IPS-NIHi7 (cell line): ENCODE measurements around the gene AMBRA1.
"Not testable (repeated sequence)": the region's sequence is repeated elsewhere in the genome, so short reads cannot be mapped to it uniquely, and the experiment has no call there.

Experiments
- DNase-seq: peaks from one replicate; pipeline ENCODE4 v3.0.0; 2012; ENCODE audit warnings: mixed read lengths; ENCODE audit errors: extremely low spot score

AMBRA1 gene

GRCh38 chr11:46616551-46617133, 22.8 kb upstream of the AMBRA1 start:
- DNase-seq, result no peak

GRCh38 chr11:46615756-46616155, 21.9 kb upstream of the AMBRA1 start:
- no peak for DNase-seq

- no peak for DNase-seq
Measured at GRCh38 chr11:46612326-46612725, 18.5 kb upstream of the AMBRA1 start.

GRCh38 chr11:46611526-46612304, 17.9 kb upstream of the AMBRA1 start:
- DNase-seq, result no peak

DNA sequence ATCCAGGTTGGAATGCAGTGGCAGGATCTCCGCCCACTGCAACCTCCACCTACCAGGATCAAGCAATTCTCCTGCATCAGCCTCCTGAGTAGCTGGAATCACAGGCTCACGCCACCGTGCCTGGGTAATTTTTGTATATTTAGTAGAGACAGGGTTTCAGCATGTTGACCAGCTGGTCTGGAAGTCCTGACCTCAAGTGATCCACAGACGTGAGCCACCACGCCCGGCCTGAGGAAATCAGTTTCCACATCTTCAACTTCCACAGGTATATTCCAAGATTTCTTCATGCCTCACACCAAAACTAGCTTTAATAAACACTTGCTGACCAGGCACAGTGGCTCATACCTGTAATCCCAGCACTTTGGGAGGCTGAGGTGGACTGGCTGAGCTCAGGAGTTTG, 15.6 kb upstream of the AMBRA1 start:
- no peak for DNase-seq

DNA sequence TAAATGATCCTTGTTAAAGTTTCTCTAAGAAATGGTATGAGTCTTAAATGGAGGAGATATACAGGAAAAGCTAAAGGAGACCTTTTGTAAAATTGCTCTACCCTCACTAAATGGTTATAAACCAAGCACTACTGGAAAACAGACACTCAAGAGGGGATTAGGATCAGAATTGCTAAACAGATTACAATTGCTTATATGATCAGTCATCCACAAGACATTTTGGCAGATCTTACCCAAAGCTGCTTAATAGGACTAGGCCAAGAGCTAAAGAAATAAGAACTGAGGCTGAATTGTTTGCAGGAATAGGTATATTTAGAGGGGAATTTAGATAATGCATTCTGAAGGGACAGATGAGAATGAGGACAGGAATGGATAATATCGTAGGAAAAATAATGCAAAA, 13.7 kb upstream of the AMBRA1 start:
- DNase-seq, result no peak

DNA sequence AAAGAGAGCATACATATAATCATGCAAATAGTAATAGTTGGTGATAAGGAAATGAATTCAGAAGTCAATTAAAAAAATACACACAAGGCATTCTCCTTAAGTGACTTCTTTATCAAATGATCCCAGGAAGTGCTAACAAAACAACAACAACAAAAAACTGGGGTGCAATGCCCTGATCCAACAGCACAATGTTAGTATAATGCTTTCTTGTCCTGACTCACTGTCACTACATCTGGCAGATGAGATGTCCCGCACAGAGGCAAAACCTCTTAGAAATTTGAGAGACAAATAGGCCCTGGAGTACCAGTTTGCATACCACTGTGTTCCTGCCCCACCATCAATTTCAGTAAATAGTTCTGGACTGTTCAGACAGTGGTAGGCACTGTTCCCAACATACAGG, 11.0 kb upstream of the AMBRA1 start:
- DNase-seq, result no peak

- DNase-seq, result no peak
Measured at GRCh38 chr11:46603704-46604308, 10.0 kb upstream of the AMBRA1 start.

GRCh38 chr11:46601129-46601528, 7.3 kb upstream of the AMBRA1 start:
- DNase-seq, result no peak

DNA sequence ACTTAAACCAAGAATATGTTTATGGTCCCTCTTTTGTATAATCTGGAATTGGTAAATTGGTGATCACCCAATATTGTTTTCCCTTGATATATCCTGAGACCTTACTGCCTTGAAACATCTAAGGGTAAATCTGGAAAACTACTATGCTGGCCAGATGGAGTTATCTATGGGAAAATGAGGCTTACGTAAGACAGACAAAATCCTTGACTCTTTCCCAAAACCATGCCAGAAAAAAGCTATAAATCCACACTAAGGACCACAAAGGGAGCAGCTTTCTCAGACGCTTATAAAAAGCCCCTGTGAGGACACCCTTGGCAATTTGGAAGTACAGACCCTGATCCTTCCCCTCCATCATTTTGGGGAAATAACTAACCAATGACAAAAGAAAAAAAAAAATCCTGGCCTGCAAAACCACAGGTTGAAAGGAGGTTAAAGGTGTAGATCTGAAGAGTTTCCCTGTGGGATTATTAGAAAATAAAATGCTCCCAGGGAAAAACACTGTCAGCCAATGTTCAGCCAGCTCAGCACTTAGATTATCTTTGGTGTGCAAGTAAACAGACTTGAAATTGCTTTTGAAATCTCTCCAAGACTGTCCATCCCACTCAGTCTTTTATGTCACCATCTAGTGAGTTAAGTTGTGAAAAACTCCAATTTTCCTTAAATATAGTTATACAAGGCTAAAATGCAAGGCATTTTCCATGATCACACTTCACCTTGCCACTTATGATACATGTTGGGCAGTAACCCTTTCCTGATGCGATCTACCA, 6.6 kb upstream of the AMBRA1 start:
- no peak for DNase-seq

DNA sequence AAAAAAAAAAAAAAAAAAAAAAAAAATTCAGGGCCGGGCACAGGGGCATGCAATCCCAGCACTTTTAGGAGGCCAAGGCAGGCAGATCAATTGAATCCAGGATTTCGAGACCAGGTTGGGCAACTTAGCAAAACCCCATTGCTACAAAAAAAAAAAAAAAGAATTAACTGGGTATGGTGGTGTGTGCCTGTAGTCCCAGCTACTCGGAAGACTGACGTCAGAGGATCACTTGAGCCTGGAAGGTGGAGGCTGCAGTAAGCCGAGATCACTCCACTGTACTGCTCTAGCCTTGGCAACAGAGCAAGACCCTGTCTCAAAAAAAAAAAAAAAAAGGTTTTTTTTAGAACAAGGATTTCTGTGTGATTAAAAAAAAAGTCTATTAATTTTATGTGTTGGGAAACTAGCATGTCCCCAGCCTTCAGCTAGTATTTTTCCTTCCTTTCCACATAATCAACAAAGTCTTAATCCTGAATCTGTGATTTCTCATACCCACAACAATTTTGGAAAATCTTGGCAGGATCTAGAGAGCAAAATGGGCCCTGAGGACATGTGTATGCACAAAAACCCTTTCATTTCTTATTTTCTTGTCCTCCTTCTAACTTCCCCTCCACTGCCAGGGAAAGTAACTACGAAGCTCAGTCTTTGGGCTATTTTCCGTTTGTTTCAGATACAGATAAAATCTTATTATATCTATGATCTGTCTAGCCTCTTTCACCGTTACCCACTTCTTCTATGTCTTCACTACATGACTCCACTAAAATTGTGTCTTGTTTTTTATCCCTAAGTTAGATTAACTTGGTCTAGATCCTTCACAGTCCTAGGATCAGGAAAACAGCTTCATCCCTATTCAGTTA, 5.7 kb upstream of the AMBRA1 start:
- no peak for DNase-seq

DNA sequence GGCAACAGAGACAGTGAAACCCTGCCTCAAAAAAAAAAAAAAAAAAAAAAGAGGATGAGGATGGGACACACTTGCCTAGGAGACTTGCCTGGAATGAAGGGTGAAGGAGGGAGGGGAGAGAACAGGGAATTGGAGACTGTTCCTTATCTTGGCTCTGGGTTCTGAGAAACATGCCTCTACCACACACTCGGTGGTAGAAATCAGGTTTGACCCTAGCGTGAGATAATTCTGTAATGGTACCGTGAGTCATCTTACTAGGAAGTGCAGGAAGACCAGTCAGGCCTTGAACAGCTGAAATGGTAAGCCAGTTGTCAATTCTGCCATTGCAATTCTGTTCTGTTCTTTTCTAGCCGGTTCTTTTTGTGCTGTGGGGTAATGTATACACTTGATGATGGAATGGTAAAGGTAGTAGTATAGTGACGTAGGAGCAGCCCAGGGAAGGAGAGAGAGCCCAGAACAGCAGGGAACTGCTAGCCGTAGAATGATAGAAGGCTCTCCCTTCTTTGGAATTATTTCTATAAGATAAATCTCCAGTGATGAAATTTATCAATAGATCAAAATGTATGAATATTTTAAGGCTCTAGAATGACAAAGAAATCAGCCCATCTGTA, 3.9 kb upstream of the AMBRA1 start:
- DNase-seq, result no peak

GRCh38 chr11:46597155-46597554, 3.3 kb upstream of the AMBRA1 start:
- no peak for DNase-seq

DNA sequence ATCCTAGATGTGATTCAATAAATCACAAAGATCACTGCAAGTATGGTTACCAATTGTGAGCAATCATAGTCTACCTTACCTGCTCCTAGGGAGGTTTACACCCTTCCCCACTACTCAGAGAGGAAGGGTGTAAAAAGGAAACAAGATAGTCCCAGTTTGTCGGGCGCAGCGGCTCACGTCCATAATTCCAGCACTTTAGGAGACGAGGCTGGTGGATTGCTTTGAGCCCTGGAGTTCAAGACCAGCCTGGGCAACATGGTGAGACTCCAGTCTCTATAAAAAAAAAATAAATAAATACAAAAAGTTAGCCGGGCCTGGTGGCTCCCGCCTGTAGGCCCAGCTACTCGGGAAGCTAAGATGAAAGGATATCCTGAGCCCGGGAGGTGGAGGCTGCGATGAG, 962 bp upstream of the AMBRA1 start:
- DNase-seq, result no peak

DNA sequence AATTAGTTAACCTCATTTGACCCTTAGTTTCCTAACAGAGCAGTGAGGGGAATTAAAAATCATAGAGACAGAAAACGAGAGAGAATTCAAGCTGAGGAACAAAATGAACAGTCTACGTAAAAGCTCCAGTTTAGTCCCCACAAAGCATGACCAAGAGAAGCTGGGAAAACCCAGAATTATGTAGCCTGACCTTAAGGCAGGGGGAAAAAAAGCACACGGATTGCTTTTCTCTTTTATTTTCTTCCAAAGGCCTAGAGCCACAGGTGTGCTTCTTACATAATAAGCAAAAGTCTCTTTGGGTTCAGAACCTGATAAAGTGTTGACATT, 514 bp upstream of the AMBRA1 start:
- DNase-seq, result no peak

DNA sequence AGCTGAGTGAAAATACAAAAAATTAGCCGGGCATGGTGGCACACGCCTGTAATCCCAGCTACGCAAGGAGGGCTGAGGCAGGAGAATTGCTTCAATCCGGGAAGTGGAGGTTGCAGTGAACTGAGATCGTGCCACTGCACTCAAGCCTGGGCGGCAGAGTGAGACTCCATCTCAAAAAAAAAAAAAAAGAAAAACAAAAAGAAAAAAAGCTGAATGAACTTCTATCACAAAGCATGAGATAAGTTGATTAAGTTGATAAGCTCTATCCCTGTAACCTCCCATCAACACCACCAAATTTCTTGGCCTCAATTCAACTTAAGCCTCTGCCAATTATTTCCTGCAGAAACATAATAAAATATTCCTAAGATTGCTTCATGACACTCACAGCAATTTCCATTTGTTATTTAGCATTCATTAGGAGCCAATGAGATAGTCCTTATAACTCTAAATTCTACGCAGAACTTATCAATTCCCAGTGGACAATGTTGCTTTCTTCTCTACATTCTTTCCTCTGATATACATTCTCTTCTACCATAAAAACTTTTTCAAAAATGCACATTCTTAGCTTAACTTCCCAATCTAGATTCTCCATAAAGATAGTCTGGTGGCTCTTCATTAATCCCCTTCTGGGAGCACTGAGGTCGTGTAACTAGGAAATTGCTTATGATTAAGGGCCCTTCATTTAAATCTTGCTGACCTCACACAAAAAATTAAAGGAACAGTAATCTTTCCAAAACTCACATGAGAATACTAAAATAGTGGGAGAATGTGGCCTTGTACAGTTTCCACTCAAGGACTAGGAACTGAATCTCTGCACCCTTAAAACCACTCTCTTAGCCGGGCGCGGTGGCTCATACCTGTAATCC, 2.9 kb downstream of the AMBRA1 start:
- no peak for DNase-seq

DNA sequence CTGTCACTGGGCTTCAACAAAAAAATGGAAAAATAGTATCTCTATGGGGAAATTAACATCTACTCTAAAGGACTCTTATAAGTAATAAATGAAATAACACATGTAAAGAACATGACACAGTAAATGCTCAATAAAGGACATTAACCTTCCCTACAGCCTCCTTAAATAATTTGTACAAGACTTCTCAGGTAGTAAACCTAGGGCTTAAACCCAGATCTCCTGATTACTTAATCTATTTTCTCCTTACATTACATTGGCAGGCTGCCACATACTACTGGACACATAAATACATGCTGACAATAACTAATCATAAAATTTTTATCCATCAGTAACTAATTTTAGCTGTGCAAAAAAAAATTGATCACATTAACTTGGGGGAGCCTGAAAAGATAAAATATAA, 4.9 kb downstream of the AMBRA1 start:
- DNase-seq, result no peak

GRCh38 chr11:46588131-46588530, 5.7 kb downstream of the AMBRA1 start:
- DNase-seq, result no peak

- not testable (repeated sequence) for DNase-seq
Measured at GRCh38 chr11:46583513-46583912, 10.3 kb downstream of the AMBRA1 start.

- DNase-seq, result no peak
Measured at GRCh38 chr11:46582588-46582987, 11.2 kb downstream of the AMBRA1 start.
